HCEC 1CT (cell line): Measurements from ENCODE around the gene MEIOC.

Experiments
- DNase-seq: peaks from one replicate; pipeline ENCODE4 v3.0.0-alpha.2; 2017

The MEIOC gene

GRCh38 chr17:44719444-44719843 lies 63.2 kb downstream of the MEIOC start:
- no peak for DNase-seq

GRCh38 chr17:44722254-44722653 lies 66.0 kb downstream of the MEIOC start:
- DNase-seq = no peak
